ENCODE measurements around the gene IST1. TPM values are rescaled to one million over a fixed set of nuclear protein-coding genes. Genes with fewer than 3 reads are reported as not detected.

The IST1 gene
- total and polyA plus RNA-seq, 9 of the 15 experiments (the other 6 are each of a cell fraction or from before 2014, with no cell fraction given), result 135 to 334 (median 188) TPM

GRCh38 chr16:71883849-71884638 lies 11.3 kb upstream of the IST1 start, which contains the start of gene ZNF821 (continued):
- TF ChIP-seq CTCFL (IDR thresholded peaks at IDR 0.05; ENCODE audit: borderline replicate concordance, insufficient read depth, low read depth, low read length, poor library complexity, severe bottlenecking) (peak; percentile 73), HES1 (IDR thresholded peaks at IDR 0.05; ENCODE audit: low read depth) (peak; percentile 28; the same call in 1 of the 2 replicates), ETV1 (tag; conservative IDR thresholded peaks at IDR 0.05; ENCODE audit: low read depth) (no peak), ZBTB40 (IDR thresholded peaks at IDR 0.05) (peak; percentile 54), ZBTB40 (CRISPR knock-in tag; IDR thresholded peaks at IDR 0.05) (no peak), SFPQ (IDR thresholded peaks at IDR 0.05; ENCODE audit: low read depth, low read length) (no peak), SNAPC5 (CRISPR knock-in tag; IDR thresholded peaks at IDR 0.05) (no peak)

Data from K562 (cell line).